HG03558 (cell line): ENCODE data around the gene C4orf36.

Experiments
- ATAC-seq: cut with Tn5 transposase; IDR thresholded peaks from one replicate; pipeline ENCODE4 v1.9.1; 2021; ENCODE audit warnings: moderate number of reproducible peaks; ENCODE audit not compliant: unreplicated experiment; ENCODE audit errors: extremely low read depth

C4orf36 gene

DNA sequence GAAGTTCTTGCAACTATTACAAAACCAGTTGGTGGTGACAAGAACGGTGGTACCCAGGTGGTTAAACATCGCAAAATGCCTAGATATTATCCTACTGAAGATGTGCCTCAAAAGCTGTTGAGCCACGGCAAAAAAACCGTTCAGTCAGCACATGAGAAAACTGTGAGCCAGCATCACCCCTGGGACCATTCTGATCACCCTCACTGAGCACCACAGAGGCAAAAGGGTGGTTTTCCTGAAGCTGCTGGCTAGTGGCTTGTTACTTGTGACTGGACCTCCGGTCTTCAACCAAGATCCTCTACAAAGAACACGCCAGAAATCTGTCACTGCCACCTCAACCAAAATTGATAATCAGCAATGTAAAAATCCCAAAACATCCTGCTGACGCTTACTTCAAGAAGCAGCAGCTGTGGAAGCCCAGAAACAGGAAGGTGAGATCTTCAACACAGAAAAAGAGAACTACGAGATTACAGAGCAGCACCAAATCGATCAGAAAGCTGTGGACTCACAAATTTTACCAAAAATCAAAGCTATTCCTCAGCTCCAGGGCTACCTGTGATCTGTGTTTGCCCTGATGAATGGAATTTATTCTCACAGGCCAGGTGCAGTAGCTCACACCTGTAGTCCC, 21.7 kb downstream of the C4orf36 start:
- no peak for ATAC-seq

DNA sequence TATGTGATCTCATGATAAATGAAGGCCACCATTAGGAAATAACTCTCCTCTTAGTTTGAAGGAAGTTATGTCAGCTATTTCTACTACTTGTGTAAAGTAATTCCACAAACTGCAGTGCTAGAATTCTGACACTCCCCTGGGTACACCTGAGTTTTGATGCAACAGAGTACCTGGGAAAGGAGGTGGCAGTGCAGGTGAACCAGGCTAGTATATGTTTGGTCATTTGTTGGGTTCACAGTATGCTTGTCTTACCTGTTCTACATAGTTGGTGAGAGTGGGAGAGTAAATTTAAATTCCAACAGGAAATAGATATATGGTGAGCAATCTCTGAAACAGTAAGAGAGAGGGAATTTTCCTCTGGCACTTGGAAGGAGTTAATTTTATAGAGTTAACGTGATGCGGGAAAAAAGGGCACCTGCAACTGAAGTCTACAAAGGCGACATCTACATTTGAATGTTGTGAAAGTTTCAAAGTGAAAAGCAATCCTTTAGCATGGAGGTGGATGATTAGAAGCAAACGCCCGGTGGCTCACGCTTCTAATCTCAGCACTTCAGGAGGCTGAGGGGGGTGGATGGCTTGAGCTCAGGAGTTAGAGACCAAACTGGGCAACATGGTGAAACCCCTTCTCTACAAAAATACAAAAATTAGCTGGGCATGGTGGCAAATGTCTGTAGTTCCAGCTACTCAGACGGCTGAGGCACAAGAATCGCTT, 34.7 kb downstream of the C4orf36 start:
- ATAC-seq: no peak

DNA sequence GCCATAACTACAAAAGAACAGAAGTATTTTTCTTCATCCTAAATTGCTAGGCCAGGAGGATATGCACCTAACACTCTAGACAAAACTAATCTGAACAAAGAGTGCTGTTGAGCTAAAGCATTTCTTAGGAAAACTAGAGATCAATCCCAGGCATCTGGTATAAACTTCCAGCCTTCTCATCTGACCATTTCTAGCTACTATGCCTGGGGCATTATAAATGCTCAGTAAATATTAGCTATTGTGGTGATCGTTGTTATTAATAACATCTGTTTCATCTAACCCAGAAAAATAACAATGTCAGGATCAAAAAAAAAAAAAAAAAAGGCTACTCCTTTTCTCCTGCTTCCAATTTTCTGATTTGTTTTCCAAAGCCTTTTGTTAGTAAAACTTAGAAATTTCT, 35.3 kb downstream of the C4orf36 start:
- no peak for ATAC-seq

DNA sequence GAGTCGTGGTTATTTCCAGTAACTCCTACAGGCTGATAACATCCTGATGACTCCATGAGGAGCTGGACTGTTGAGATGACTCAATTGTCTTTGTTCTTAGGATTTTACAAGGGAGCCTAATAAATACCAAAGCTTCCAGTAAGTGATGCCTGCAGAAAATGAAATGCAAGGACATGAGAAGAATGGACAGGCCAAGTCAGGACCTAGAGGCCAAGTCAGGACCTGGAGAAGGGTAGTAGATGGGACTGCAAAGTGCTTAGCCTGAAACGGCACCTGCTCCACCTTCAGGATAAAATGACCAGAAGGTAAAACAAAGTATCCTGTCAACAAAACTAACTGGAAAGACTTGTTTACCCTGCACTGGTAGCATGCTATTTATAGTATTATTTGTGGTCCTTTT, 36.6 kb downstream of the C4orf36 start:
- ATAC-seq: no peak

DNA sequence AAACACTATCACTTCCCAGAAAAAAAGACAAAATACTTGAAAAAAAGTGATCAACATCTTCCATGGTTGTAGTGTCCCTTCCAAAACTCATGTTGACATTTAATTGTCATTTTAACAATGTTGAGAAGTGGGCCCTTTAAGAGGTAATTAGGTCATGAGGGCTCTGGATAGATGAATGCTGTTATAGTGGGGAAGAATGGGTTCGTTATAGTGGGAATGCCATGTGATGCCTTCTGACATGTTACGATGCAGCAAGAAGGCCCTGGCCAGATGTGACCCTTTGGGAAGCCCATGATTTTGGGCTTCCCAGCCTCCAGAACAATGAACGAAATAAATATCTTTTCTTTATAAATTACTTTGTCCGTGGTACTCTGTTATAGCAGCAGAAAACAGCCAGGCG, 39.0 kb downstream of the C4orf36 start:
- no peak for ATAC-seq

DNA sequence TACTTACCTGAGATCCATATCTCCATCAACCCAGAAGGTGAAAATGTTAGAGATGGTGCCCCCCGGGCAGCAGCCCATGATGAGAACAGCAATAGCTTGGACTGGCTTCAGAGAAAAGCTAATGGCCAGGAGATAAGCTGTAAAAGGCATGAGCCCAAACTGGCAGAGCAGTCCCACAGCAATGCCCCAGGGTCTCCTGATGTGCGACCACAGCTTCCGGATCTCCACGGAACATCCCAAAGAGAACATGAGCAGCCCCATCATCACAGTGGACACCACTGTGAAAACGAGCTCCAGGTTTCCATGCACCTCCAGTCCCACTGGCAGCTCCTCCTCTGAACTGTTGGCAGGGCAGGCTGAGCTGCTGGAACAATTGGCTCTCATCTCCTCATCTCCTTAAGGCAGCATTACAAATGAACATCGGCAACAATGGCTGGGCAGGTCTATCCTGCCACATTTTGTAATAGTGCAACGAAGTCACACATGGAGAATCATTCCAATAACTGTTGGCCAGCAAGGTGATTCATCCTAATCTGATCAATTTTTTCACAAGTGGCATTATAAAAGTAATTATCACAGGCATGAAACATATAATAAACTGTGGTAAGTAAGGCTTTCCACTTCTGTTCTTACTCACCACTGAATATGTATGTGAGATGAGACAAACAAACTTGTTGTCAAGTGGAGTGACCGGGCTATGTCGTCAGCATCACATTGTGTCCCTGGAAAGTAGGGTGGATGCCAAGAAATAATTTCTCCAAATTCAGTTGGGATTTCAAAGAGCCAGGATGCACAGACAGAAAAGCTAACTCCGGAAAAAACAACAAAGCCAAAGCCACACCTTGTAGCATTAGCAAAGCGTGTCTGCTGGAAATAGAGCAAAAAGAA, 43.2 kb downstream of the C4orf36 start, which contains the start of gene SLC10A6:
SLC10A6 (minus strand) TSS at position 653 of the 888 bp plus-strand sequence; CDS start at position 384, 269 bp downstream.
- no peak for ATAC-seq

DNA sequence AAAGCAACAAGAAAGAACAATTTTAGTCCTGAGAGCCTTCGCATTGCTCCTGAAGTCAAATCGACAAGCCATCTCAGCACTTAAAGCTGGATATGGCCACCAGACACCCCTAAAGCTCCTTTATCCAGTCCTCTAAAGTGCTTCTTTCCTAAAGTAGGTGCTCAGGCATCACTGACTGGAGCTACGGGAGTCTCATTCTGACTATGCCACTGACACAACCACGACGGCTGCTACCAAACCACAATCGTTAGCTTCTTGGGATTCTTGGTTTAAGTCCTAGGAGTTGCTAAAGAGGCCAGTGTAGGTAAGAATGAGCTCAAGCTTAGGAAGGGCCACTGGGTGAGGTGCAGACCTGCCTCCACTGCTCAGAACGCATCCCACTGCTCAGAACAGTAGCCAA, 44.1 kb downstream of the C4orf36 start:
- ATAC-seq: no peak

DNA sequence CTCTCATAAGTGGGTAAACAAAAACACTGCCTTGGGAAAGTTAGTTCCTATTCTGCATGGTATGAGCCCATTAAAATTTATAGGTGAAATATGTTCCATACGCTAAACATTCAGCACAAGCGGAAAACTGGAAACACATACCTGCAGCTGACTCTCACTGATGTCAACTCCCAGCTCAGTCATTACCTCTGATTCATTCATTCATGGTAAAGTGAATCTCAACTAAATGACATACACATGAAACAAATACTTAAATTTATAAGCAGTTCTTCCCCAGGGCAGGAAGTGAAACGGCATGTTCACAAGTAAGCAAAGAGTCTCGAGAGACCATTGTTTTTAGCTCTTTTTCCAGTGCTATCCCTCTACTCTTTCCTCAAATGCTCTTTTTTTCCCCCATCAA, 44.7 kb downstream of the C4orf36 start:
- ATAC-seq: no peak

DNA sequence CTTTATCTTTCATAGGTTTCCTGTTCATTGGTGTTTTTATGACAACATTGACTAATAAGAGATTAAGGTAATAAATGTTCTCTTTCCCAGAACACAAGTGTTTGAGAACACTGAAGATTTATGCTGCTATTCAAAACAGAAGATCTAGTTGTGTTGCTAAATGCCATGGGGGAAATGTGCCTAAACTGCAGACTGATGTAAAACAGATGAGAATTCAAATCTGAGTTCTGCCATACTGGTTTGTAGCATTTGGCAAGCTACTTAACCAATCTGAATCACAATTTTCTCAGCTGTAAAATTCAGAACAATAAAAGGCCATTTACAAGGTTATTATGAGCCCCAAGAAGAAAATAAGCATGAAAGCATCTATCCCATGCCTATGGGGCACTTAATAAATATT, 45.3 kb downstream of the C4orf36 start:
- ATAC-seq: no peak

DNA sequence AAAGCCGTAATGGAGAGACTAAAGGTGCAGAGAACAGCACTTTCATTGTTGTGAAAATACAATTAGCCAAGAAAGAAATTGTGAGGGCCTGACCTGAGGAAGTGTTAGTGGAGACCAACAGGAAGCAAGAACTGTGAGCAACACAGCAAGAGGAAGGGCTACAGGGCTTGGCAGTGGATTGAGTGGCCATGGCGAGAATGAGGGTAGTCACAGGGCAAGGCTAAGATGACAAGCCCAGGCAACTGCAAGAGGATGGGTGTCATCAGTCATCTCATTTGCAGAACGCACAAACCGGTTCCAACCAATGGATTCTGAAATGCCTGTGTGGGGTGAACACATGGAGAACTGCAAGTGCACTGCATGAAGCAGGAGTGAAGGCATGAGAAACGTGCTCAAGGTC, 46.6 kb downstream of the C4orf36 start:
- no peak for ATAC-seq

DNA sequence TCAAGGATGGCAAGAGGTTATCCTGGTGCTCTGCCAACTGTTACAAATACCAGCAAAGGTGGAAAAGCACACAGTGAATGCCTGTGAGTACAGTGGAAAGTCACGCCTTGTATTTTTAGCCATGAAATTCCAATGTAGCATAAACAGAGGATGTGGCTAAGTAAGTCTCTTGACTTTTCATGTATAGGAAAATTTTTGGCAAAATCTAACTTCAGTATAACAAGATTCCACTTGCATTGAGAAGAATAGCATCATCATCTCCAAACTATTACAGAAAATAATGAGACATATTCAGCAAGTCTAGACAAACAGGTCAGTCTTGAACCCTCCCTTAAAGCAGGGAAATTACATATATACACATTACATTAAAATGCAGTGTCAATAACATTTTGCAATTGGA, 50.9 kb downstream of the C4orf36 start:
- ATAC-seq: no peak

DNA sequence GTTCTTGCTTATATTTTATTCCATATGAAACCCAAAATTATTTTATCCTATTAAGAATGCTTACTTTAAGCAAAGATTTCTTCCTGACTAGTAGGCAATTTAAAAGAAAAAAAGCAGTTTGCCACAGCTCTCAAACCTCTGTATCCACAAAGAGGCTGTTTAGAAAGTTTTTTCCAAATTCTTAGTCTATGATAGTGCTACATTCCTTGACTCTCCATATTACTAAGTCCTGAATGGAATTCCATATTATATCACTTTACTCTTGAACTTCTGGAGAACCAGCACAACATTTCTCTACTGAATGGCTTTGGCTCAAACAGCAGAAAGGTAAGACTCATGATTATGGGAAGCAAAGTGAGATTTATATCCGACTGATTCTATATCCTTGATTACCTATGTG, 51.4 kb downstream of the C4orf36 start:
- no peak for ATAC-seq

DNA sequence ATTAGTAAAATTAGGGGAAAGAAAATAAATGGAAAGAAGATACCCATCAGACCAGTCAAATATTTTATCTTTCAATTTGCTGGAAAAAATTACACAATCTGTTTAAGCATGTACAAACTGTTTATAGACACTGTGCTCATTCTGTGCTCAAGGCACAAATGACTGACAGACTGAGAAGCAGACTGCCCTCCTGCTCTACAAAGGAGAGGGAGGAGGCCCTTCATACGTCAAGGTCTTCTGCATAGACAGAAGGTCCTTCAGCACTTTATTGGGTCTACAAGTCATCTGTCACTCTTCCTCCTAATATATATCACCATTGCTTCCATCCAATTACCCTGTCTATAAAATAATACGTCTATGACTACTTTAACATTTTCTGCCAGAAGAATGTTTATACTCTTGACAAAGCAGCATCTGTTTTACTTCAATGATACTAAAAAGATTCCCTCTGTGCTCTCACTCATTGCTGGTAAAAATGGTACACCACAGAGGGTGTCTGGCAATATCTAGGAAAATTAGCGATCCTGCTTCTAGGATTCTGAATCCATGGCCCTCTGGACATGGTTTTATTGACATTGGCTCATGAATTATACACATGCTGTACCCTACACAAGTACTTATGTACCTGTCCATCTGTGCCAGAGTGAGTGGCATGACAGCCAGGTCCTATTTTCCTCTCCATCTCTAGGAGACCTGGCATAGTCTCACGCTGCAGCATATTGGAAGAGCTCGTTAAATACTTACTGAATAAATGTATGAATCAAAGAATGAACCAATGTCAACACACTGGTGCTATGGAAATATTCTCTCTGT, 54.3 kb downstream of the C4orf36 start:
- no peak for ATAC-seq

DNA sequence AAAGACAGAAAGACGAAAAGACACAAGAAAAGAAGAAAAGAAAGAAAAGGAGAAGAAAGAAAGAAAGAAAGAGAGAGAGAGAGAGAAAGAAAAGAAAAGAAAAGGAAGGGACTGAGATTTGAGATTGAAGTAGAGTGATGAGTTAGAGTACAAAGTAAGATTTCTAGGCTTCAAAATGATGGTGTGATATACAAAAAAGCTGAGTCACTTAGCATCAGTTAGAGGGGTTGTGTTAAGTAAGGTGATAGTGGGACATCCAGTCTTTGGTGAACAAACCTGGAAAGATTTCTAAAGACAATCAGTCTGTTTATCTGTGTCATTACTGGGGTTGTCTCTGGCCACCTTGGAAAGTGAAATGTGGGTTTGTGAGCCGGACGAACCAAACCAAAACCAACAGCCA, 56.5 kb downstream of the C4orf36 start:
- ATAC-seq: no peak

DNA sequence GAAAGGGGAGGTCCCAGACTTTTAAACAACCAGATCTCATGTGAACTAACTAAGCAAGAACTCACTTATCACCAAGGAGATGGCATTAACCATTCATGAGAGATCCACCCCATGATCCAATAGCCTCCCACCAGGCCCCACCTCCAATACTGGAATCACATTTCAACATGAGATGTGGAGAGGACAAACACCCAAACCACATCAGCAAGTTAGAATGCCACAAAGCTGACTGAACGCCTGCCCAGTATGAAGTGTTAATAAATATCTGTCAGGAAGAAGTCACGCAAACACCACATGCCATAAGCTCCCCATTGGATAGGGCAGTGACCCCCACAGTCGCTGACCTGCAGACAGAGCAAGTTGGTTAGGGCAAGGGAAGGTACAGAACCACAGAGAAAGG, 57.3 kb downstream of the C4orf36 start:
- ATAC-seq: no peak

DNA sequence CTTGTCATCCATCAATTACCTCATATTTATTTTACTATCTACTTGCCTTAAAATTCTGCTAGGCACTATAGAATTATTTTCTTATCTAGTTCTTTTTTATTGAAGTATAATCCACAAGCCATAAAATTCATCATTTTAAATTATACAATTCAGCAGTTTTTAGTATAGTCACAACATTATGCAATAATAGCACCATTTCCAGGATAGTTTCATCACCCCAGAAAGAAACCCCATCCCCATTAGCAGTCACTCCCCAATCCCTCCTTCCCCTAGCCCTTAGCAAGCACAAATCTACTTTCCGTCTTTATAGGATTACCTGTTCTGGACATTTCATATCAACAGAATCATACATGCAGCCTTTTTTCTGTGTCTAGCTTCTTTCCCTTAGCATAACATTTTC, 58.6 kb downstream of the C4orf36 start:
- ATAC-seq: no peak

DNA sequence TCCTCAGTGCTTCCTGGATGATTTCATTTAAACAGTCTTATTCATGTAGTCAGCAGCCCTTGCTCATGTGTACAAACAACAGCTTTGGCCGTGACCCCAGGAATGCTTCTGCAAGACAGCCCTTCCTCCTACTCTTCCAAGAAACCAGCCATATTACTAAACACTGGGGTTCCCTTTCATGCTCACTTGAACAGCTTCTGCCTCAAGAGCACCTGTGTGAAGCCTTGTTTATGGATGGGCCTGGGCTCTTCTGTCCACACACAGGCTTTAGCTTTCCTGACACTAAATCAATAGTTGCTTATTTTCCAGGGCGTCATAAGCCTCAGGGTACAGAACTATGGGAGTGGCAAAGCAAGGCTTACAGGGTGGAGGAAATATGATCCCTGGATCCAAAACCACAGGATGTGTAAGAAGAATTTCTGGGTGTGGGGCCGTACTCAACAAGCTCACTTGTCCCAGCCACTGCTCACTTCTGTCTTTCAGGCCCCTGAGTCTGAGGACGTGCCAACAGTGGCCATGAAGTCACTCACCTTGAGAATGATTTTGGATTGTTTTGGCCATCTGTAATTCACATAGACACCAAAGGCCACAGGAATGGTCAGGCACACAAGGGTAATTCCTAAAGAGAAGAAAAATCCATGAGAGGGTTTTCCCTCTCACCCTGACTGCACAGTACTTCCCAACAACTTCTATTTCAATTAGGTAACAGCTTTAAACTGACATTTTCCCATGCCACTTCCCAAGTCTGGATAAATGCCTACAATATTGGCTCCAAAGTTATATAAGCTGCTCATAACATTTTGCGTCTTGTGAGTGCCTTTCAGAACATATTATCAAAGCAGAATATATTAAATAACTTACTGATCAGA, 60.7 kb downstream of the C4orf36 start:
- ATAC-seq: no peak
